LNCAP (cell line): ENCODE results near the gene ASPHD2.
A peak's percentile ranks its signal among the peaks of the same experiment; 100 is the strongest.

Source experiments
- CTCF ChIP-seq: fragments of 450-650 bp; IDR thresholded peaks from 2 replicates; pipeline ENCODE4 v1.5.1; 2017; ENCODE audit warnings: mild to moderate bottlenecking

Gene ASPHD2

DNA sequence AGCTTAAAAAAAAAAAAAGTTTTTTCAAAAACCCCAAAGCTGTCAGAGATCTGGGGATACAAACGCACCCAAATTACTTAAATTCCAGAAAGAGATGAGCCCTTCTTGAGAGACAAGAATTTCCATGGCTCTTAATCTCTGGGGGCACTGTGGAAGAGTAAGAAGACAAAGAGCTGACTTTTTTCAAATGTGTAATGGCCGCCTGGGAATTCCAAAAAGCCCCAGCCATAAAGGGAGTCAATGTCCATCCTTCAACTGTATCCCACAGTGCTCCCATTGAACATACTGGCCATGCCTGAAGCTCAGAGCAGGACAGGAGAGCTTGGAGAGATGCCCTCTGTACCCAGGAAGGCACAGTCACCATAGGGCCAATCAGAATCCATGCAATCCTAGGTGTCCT is 37.4 kb upstream of the ASPHD2 start:
- no peak for TF ChIP-seq CTCF

DNA sequence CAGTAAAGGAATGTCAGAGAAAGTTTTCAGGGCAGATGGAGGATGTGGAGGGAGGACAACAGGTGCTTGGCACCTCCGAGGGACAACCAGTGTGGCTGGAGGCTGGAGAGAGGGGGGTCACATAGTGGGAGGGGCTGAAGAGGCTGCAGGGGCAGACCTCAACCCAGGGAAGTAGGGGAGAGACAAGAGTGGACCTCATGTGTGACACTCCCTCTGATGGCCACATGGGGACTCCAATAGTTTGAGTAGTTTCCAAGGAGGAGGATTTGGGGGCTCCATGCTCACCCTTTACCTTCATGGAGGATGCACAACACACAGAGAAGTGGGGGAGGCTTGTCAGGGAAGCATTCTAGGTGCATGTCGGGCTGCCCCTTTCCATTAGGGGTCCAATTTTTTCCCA is 35.1 kb upstream of the ASPHD2 start:
- no peak for TF ChIP-seq CTCF

DNA sequence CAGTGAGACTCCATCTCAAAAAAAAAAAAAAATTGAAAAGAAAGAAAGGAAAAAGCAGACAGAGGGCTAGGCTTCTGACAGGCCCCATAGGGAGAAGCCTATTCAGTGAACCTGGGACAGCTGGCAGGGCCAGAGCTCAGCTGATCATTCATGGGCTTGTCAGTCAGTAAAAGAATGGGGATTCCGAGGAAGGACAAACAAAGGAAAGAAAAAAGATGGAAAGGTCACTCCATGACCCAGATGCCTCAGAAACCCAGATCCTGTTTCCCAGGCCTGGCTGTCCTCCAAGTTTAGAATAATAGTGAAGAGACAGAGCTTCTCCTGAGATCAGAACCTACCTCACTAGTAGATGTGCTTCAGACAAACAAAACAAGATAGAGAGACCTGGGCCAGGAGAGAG is 34.3 kb upstream of the ASPHD2 start:
- no peak for TF ChIP-seq CTCF

DNA sequence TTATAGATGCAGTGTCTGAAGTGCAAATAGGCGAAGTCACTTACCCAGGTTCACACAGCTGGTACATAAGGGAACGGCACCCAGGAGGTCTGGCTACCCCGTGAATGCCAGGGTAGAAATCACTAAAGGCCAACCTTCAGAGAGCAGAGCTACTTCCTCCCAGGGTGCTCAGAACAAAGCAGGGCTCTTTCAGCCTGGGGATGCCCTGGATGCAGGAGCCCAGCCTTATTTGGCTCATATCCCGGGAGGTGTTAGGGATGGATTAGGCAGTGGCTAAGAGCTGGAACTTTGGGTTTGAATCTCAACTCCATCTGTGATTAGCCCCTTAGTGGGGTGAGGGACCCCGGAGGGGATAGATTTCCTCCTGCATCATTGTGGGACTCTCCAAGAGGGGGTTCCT is 33.1 kb upstream of the ASPHD2 start:
- no peak for TF ChIP-seq CTCF

DNA sequence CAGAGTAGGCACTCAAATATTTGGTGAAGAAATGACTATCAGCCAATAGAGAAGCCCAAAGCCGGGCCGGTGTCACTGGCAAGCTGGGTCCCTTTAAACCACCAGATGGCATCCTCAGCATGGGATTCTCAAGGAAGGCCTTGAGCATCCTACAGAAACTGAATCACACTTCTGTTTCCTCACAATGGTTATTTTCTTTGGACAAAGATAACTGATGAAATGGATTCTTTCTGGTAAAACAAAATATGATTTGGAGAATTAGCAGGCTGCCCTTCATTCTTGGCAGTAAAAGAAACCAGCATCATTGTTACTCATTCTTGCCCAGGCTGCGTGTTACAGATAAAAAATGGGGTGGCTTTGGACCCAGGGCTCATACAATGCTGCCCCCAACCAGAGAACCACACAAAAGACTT is 30.3 kb upstream of the ASPHD2 start:
- TF ChIP-seq CTCF = peak; percentile 58; the same call in 1 of the 2 replicates

DNA sequence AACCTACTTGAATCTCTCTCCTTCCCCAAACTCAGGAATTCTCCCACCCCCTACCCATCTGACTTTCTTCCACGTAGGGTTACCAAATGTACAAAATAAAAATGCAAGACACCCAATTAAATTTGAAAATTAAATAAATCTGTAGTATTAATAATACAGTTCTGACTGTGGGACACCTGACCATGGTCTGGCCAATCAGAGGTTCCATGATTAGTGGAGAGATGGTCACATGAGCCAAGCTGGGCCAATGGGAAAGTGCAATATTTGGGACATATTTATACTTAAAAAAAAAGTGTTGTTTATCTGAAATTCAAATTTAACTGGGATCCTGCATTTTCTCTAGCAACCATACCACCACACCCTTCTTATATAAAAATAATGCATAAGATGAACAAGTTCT is 29.8 kb upstream of the ASPHD2 start:
- no peak for TF ChIP-seq CTCF

DNA sequence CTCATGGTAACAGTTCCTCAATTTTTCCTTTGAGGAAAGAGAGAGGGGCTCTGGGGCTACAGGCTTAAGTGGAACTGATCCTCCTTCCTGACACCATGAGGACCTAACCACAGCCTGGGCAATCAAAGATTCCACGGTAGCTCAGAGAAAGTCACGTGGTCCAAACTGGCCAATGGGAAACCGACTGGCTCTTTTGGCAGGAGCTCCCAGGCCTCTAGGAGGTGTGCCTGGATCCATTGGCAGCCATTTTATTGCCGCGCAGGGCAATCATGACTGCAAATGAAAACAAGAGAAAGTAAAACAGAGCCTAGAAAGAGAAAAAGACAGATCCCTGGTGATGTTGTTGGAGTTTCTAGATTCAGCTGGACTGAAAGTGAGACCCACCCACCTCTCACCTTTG is 27.3 kb upstream of the ASPHD2 start:
- TF ChIP-seq CTCF = no peak

GRCh38 chr22:26404851-26405421 is 24.1 kb upstream of the ASPHD2 start:
- no peak for TF ChIP-seq CTCF
